ENCODE data around the gene SOX13. TPM values are rescaled to one million over a fixed set of nuclear protein-coding genes. Genes with fewer than 3 reads are reported as not detected.

SOX13 gene
- total RNA-seq, 1 experiment from 2014 or later = 94.4 TPM

- H3K36me3 ChIP-seq (replicated peaks; ENCODE audit: control insufficient read depth, insufficient read depth, low read length) = no peaks in the 10 kb centered on the region
- DNase-seq = no peak
- no peak overlapping the region for H3K4me3 ChIP-seq (ENCODE audit: insufficient read depth, low read depth, low read length)
Measured at GRCh38 chr1:204169858-204170257, 96.9 kb downstream of the SOX13 start.

GRCh38 chr1:204170494-204171155 is 97.7 kb downstream of the SOX13 start:
- Histone ChIP-seq H3K36me3 (replicated peaks; ENCODE audit: control insufficient read depth, insufficient read depth, low read length) (no peaks in the 10 kb centered on the region), H3K27me3 (ENCODE audit: control insufficient read depth, insufficient read depth, low read length) (no peaks in the 10 kb centered on the region; the same call in 1 of the 2 replicates), H3K4me3 (ENCODE audit: insufficient read depth, low read depth, low read length) (no peak overlapping the region)
- no peak for DNase-seq

More at GRCh38 chr1:204169858-204170257, 96.9 kb downstream of the SOX13 start:
- H3K27me3 ChIP-seq (ENCODE audit: control insufficient read depth, insufficient read depth, low read length) = no peaks in the 10 kb centered on the region; the same call in 1 of the 2 replicates

GRCh38 chr1:204171751-204172178 is 98.8 kb downstream of the SOX13 start:
- DNase-seq = no peak
- peaks cover 2% of the 10 kb centered on the region; the same call in 1 of the 2 replicates for H3K27me3 ChIP-seq (ENCODE audit: control insufficient read depth, insufficient read depth, low read length)
- H3K4me3 ChIP-seq (ENCODE audit: insufficient read depth, low read depth, low read length) = no peak overlapping the region
- H3K36me3 ChIP-seq (replicated peaks; ENCODE audit: control insufficient read depth, insufficient read depth, low read length) = no peaks in the 10 kb centered on the region

GRCh38 chr1:204172404-204173029 is 99.6 kb downstream of the SOX13 start:
- DNase-seq = no peak

GRCh38 chr1:204174958-204175357 is 102.0 kb downstream of the SOX13 start:
- Histone ChIP-seq H3K27me3 (ENCODE audit: control insufficient read depth, insufficient read depth, low read length) (peaks cover 4% of the 10 kb centered on the region; the same call in 1 of the 2 replicates), H3K36me3 (replicated peaks; ENCODE audit: control insufficient read depth, insufficient read depth, low read length) (no peaks in the 10 kb centered on the region), H3K4me3 (ENCODE audit: insufficient read depth, low read depth, low read length) (no peak overlapping the region)
- no peak for DNase-seq

More at GRCh38 chr1:204172404-204173029, 99.6 kb downstream of the SOX13 start:
- Histone ChIP-seq H3K4me3 (ENCODE audit: insufficient read depth, low read depth, low read length) (no peak overlapping the region), H3K27me3 (ENCODE audit: control insufficient read depth, insufficient read depth, low read length) (peaks cover 3% of the 10 kb centered on the region; the same call in 1 of the 2 replicates), H3K36me3 (replicated peaks; ENCODE audit: control insufficient read depth, insufficient read depth, low read length) (no peaks in the 10 kb centered on the region)

GRCh38 chr1:204176049-204176448 is 103.1 kb downstream of the SOX13 start:
- Histone ChIP-seq H3K36me3 (replicated peaks; ENCODE audit: control insufficient read depth, insufficient read depth, low read length) (no peaks in the 10 kb centered on the region), H3K27me3 (ENCODE audit: control insufficient read depth, insufficient read depth, low read length) (peaks cover 4% of the 10 kb centered on the region; the same call in 1 of the 2 replicates), H3K4me3 (ENCODE audit: insufficient read depth, low read depth, low read length) (no peak overlapping the region)
- no peak for DNase-seq

GRCh38 chr1:204177133-204177532 is 104.2 kb downstream of the SOX13 start:
- H3K27me3 ChIP-seq (ENCODE audit: control insufficient read depth, insufficient read depth, low read length) = peaks cover 4% of the 10 kb centered on the region; the same call in 1 of the 2 replicates
- H3K4me3 ChIP-seq (ENCODE audit: insufficient read depth, low read depth, low read length) = no peak overlapping the region
- no peak for DNase-seq
- no peaks in the 10 kb centered on the region for H3K36me3 ChIP-seq (replicated peaks; ENCODE audit: control insufficient read depth, insufficient read depth, low read length)

Other genes with a start within 250 kb of the SOX13 start
- gene SNRPE, start 211.5 kb upstream of the SOX13 start, total RNA-seq (2014; rRNA removed; shearing (Covaris generic)) = 148 and 177 TPM in 2 replicates
- 44.3 and 57.7 TPM in 2 replicates for gene ETNK2, start 78.9 kb downstream of the SOX13 start, total RNA-seq (2014; rRNA removed; shearing (Covaris generic))
- not detected in 2 replicates for gene REN, start 93.2 kb downstream of the SOX13 start, total RNA-seq (2014; rRNA removed; shearing (Covaris generic))
- gene KISS1, start 123.4 kb downstream of the SOX13 start, total RNA-seq (2014; rRNA removed; shearing (Covaris generic)) = not detected in 2 replicates
- 0.76 and 1.0 TPM in 2 replicates for gene GOLT1A, start 140.9 kb downstream of the SOX13 start, total RNA-seq (2014; rRNA removed; shearing (Covaris generic))

Data from H7 (cell line).